IPS-20b (cell line): ENCODE data around the gene TBX15.

Experiments
- H3K27ac ChIP-seq: one replicate; pipeline ENCODE4 v1.5.1; 2013; ENCODE audit warnings: low read length
- H3K27me3 ChIP-seq: 2 replicates; pipeline ENCODE4 v1.6.1; 2013; ENCODE audit warnings: mild to moderate bottlenecking, low read length, inconsistent platforms; ENCODE audit not compliant: insufficient read depth
- H3K36me3 ChIP-seq: 2 replicates; pipeline ENCODE4 v1.6.1; 2013; ENCODE audit warnings: low read depth, mild to moderate bottlenecking, inconsistent platforms, low read length, moderate library complexity; ENCODE audit not compliant: insufficient read depth
- H3K4me1 ChIP-seq: 2 replicates; pipeline ENCODE4 v1.6.1; 2013; ENCODE audit warnings: mild to moderate bottlenecking, control low read depth, inconsistent platforms, low read length, moderate library complexity; ENCODE audit not compliant: insufficient read depth
- H3K4me3 ChIP-seq: 2 replicates; pipeline ENCODE4 v1.5.1; 2013; ENCODE audit warnings: mild to moderate bottlenecking, low read length, inconsistent platforms
- H3K9ac ChIP-seq: 2 replicates; pipeline ENCODE4 v1.6.1; 2013; ENCODE audit warnings: low read depth, mild to moderate bottlenecking, inconsistent platforms, low read length, moderate library complexity
- H3K9me3 ChIP-seq: 2 replicates; pipeline ENCODE4 v1.6.1; 2013; ENCODE audit warnings: mild to moderate bottlenecking, low read depth, low read length, inconsistent platforms; ENCODE audit not compliant: insufficient read depth

Gene TBX15

GRCh38 chr1:118982821-118983557 is 5.2 kb downstream of the TBX15 start:
- H3K27ac ChIP-seq: no peak overlapping the region
- H3K4me3 ChIP-seq: no peak overlapping the region
- no peaks in the 10 kb centered on the region for H3K36me3 ChIP-seq
- H3K9me3 ChIP-seq: no peaks in the 10 kb centered on the region; the same call in 1 of the 2 replicates
- H3K27me3 ChIP-seq: peaks cover 100% of the 10 kb centered on the region
- H3K9ac ChIP-seq: no peak overlapping the region
- H3K4me1 ChIP-seq: peaks cover 12% of the 10 kb centered on the region

- no peak overlapping the region for H3K4me3 ChIP-seq
- H3K36me3 ChIP-seq: no peaks in the 10 kb centered on the region
- no peaks in the 10 kb centered on the region; the same call in 1 of the 2 replicates for H3K9me3 ChIP-seq
- H3K4me1 ChIP-seq: peaks cover 12% of the 10 kb centered on the region
- H3K9ac ChIP-seq: no peak overlapping the region
- peaks cover 100% of the 10 kb centered on the region for H3K27me3 ChIP-seq
- H3K27ac ChIP-seq: no peak overlapping the region
Observed at GRCh38 chr1:118982266-118982665, 5.9 kb downstream of the TBX15 start.

DNA sequence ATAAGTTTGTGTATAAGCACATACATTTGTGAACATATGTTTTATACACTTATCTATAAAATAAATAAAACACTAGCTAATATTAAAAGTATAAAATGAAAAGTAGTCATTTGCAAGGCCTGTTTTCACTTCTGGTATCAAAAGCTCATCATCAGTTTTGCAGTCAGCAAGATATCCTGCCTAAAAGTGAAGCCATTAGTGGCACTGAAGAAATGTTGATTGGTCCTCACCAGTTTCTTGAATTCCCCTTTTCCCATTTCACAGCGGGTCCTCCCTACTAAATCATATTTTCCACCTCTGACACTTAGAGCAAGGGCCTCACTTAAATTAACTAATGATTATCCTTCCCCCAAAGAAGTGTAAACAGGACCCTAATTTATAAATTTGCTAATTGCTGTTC is 6.7 kb downstream of the TBX15 start:
- Histone ChIP-seq H3K27me3 (peaks cover 93% of the 10 kb centered on the region), H3K4me3 (no peak overlapping the region), H3K36me3 (no peaks in the 10 kb centered on the region), H3K9me3 (no peaks in the 10 kb centered on the region; the same call in 1 of the 2 replicates), H3K27ac (no peak overlapping the region), H3K4me1 (peaks cover 12% of the 10 kb centered on the region), H3K9ac (no peak overlapping the region)

GRCh38 chr1:118979754-118980575 is 8.2 kb downstream of the TBX15 start:
- no peaks in the 10 kb centered on the region; the same call in 1 of the 2 replicates for H3K9me3 ChIP-seq
- H3K4me3 ChIP-seq: peak overlapping the region; percentile 41; the same call in 1 of the 2 replicates
- peaks cover 3% of the 10 kb centered on the region; the same call in 1 of the 2 replicates for H3K4me1 ChIP-seq
- peaks cover 84% of the 10 kb centered on the region; the same call in 1 of the 2 replicates for H3K27me3 ChIP-seq
- no peak overlapping the region for H3K27ac ChIP-seq
- no peaks in the 10 kb centered on the region for H3K36me3 ChIP-seq
- no peak overlapping the region for H3K9ac ChIP-seq

DNA sequence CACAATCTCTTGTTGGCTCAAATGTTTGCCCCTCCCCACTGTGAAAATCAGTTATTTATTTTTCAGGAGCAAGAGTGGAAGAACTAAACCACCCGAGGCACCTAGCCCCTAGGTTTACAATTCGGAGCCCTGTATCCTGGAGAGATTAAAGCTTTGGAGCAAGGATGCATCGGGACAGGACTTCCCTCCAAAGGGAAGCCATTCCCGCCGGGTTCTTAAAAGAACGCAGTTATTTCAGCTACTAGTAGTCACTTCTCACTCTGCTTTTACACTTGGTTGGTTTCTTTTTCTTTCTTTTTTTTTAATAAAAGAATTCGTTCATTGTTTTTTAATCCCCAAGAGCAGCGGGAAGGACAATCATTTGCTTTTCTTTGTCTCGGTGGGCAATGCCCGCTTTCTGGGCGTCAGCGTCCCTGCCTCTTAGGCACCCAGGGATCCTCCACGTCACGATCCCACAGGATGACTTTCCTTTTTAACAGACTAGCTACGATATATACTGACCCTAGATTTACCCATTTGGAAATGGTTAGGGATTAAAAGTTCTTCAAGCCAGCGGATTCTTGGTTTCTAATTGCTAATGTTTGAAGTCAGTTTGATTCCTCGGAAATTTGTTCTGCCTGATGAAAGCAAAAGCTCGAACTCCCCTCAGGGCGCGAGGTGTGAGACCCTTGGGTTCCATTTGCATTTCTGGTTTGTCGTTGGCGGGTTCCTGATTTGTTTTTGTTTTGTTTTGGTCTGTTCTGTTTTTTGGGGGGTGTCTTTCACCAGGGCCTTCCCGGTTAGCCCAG is 9.0 kb downstream of the TBX15 start:
- Histone ChIP-seq H3K27me3 (peaks cover 75% of the 10 kb centered on the region; the same call in 1 of the 2 replicates), H3K4me3 (peak overlapping the region; percentile 34; the same call in 1 of the 2 replicates), H3K9ac (no peak overlapping the region), H3K27ac (no peak overlapping the region), H3K9me3 (no peaks in the 10 kb centered on the region; the same call in 1 of the 2 replicates), H3K4me1 (peaks cover 3% of the 10 kb centered on the region; the same call in 1 of the 2 replicates), H3K36me3 (no peaks in the 10 kb centered on the region)

- peaks cover 3% of the 10 kb centered on the region; the same call in 1 of the 2 replicates for H3K4me1 ChIP-seq
- no peaks in the 10 kb centered on the region for H3K36me3 ChIP-seq
- H3K9ac ChIP-seq: no peak overlapping the region
- no peak overlapping the region for H3K4me3 ChIP-seq
- no peak overlapping the region for H3K27ac ChIP-seq
- H3K27me3 ChIP-seq: peaks cover 60% of the 10 kb centered on the region; the same call in 1 of the 2 replicates
- no peaks in the 10 kb centered on the region for H3K9me3 ChIP-seq
Observed at GRCh38 chr1:118977600-118977999, 10.5 kb downstream of the TBX15 start.

GRCh38 chr1:118974661-118975060 is 13.5 kb downstream of the TBX15 start:
- Histone ChIP-seq H3K27ac (no peak overlapping the region), H3K27me3 (peaks cover 31% of the 10 kb centered on the region; the same call in 1 of the 2 replicates), H3K4me1 (peaks cover 3% of the 10 kb centered on the region; the same call in 1 of the 2 replicates)

DNA sequence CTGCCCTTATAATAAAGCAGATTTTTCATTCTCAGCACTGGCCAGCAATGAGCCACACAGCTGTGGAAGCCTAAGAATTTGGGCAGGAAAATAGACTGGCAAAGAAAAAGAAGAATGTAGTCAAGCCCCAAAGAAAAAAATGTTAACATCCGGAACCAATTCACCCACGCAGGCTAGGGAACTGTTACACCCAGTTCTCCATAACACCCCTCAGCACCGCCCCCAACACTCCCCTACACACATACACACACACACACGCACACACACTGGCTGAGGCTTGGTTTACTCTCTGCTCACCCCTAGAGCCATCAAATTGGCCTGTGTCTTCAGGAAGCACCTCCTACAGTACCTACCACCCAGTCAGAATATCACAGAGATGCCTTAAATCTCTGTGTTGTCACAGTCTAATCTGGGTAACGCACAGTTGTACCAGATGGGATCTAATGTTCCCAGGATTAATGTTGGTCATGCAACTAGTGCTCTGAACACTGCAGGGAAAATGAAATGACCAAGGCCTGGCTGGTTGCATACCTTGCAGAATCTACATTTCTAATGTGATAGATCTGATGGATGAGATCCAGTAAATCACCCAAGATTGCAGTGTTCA is 14.5 kb downstream of the TBX15 start:
- H3K9me3 ChIP-seq: no peaks in the 10 kb centered on the region
- H3K27ac ChIP-seq: no peak overlapping the region
- no peak overlapping the region for H3K9ac ChIP-seq
- H3K4me1 ChIP-seq: no peaks in the 10 kb centered on the region
- no peak overlapping the region for H3K4me3 ChIP-seq
- peaks cover 21% of the 10 kb centered on the region; the same call in 1 of the 2 replicates for H3K27me3 ChIP-seq
- H3K36me3 ChIP-seq: no peaks in the 10 kb centered on the region

More at GRCh38 chr1:118974661-118975060, 13.5 kb downstream of the TBX15 start:
- no peak overlapping the region for H3K9ac ChIP-seq
- H3K4me3 ChIP-seq: no peak overlapping the region
- no peaks in the 10 kb centered on the region for H3K36me3 ChIP-seq
- no peaks in the 10 kb centered on the region for H3K9me3 ChIP-seq

DNA sequence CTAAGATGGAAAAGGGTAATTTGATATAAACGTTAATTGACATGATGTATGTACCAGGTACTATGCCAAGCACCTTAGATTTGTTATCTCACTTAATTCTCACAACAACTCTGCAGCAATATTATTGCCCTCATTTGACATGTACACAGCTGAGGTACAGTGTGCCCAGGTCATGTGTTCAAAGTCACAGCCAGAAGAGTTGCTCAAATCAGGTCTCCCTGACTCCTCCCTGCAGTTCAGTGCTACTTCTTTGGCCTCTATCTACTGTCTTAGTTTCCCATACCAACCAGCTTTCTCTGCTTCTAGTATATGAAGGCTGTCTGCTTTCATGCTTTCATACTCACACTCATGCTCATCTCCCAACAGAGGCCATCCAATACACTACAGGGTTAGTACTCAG is 15.1 kb downstream of the TBX15 start:
- peaks cover 15% of the 10 kb centered on the region; the same call in 1 of the 2 replicates for H3K27me3 ChIP-seq
- H3K27ac ChIP-seq: no peak overlapping the region
- no peaks in the 10 kb centered on the region for H3K36me3 ChIP-seq
- H3K4me3 ChIP-seq: no peak overlapping the region
- no peaks in the 10 kb centered on the region for H3K4me1 ChIP-seq
- no peaks in the 10 kb centered on the region for H3K9me3 ChIP-seq
- no peak overlapping the region for H3K9ac ChIP-seq

DNA sequence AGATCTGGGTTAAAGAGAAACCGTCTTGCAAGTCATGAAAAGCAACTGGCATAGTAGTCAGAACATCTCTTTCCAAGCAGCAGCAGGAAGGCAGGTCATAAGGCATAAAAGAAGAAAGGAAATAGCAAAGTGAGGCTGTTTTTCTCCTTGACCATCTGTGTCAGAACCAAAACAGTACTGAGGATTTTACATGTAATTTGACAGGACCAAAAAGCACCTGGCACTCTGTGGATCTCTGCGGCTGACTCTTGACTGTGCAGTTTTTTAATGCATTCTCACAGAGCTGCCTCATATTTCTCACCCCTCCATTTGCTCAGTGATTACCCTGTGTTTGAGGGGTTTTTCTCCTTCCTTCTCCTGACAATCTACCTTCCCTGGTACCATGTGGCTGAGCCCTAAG is 17.7 kb downstream of the TBX15 start:
- Histone ChIP-seq H3K9me3 (no peaks in the 10 kb centered on the region), H3K36me3 (no peaks in the 10 kb centered on the region), H3K9ac (no peak overlapping the region), H3K27ac (no peak overlapping the region), H3K4me3 (no peak overlapping the region), H3K27me3 (peaks cover 2% of the 10 kb centered on the region; the same call in 1 of the 2 replicates), H3K4me1 (no peaks in the 10 kb centered on the region)
